ENCODE measurements around the gene NDFIP1.

Gene NDFIP1

DNA sequence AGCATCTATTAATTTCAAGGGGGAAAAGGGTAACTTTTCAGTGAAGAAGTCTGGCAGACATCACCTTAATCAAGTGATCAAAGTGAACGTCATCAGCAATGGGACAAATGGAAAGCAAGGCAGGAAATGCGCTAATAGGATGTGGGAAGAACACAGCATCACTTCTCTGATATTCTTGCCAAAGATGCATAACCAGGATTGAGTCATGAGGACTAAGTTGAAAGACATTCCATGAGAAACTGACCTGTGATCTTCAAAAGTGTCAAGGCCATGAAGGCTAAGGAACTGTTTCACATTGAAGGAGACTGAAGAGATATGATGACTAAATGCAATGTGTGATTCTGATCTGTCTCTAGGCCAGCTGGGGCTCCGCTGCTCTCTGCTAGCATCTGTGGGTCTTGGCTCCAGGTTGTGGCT, 92.9 kb downstream of the NDFIP1 start:
- Histone ChIP-seq H3K27ac (ENCODE audit: low read length) (no peak overlapping the region), H3K9me3 (ENCODE audit: control insufficient read depth, insufficient read depth, low read length) (no peaks in the 10 kb centered on the region), H3K4me1 (ENCODE audit: control insufficient read depth, insufficient read depth, low read length) (peaks cover 2% of the 10 kb centered on the region; the same call in 1 of the 2 replicates), H3K4me3 (ENCODE audit: low read length) (no peak overlapping the region), H3K27me3 (ENCODE audit: control insufficient read depth, insufficient read depth, low read length) (no peaks in the 10 kb centered on the region), H3K36me3 (ENCODE audit: control insufficient read depth, insufficient read depth, low read length) (no peaks in the 10 kb centered on the region)
- no CpG with 5 or more reads among the region's 3 CpGs for WGBS (ENCODE audit: insufficient coverage, insufficient read length)
- no peak for DNase-seq (ENCODE audit: low read depth, low spot score)

DNA sequence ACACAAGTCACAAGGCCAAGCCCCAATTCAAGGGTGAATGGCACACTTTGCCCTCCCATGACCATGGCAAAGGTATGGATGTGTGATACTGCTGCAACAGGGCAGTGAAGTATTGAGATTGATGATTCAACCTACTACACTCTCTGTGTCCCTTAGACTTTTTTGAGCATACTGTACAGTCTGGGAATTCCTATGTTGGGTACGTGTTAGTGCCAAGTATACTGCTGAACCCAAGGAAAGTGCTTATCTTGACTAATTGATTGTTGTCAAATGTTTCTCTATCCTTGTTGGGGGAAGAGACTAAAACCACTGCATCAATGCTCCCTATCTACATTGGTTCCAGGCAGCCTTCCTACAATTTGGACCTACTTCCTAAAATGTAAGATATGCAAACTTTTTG, 93.7 kb downstream of the NDFIP1 start:
- DNase-seq (ENCODE audit: low read depth, low spot score): no peak
- no CpG with 5 or more reads among the region's 1 CpG for whole genome bisulfite sequencing (ENCODE audit: insufficient coverage, insufficient read length)

More for the DNA sequence above, 93.7 kb downstream of the NDFIP1 start:
- no peak overlapping the region for H3K4me3 ChIP-seq (ENCODE audit: low read length)
- H3K27me3 ChIP-seq (ENCODE audit: control insufficient read depth, insufficient read depth, low read length): no peaks in the 10 kb centered on the region
- no peaks in the 10 kb centered on the region for H3K9me3 ChIP-seq (ENCODE audit: control insufficient read depth, insufficient read depth, low read length)
- no peaks in the 10 kb centered on the region for H3K36me3 ChIP-seq (ENCODE audit: control insufficient read depth, insufficient read depth, low read length)
- H3K27ac ChIP-seq (ENCODE audit: low read length): no peak overlapping the region
- H3K4me1 ChIP-seq (ENCODE audit: control insufficient read depth, insufficient read depth, low read length): peaks cover 2% of the 10 kb centered on the region; the same call in 1 of the 2 replicates
